ENCODE measurements around the gene DMD.

DNA sequence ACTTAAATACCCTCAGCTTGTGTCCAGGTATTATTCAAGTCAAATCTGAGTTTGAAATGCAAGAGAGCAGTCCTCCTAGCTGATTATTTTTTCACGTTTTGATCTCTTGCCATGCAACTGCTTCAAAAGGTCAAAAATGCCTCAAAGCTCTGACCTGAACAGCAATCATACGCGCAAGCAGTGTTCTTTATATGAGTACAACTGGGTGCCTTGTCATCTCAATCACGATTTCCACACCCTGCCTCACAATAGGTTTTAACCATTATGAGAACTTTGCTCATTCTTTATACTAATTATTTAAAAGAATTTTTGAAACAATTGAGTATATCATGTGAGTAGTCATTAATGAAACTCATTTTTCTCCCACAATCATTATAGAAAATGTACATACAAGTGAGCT is 649.1 kb downstream of the DMD start:
- TF ChIP-seq, protein P1, sequence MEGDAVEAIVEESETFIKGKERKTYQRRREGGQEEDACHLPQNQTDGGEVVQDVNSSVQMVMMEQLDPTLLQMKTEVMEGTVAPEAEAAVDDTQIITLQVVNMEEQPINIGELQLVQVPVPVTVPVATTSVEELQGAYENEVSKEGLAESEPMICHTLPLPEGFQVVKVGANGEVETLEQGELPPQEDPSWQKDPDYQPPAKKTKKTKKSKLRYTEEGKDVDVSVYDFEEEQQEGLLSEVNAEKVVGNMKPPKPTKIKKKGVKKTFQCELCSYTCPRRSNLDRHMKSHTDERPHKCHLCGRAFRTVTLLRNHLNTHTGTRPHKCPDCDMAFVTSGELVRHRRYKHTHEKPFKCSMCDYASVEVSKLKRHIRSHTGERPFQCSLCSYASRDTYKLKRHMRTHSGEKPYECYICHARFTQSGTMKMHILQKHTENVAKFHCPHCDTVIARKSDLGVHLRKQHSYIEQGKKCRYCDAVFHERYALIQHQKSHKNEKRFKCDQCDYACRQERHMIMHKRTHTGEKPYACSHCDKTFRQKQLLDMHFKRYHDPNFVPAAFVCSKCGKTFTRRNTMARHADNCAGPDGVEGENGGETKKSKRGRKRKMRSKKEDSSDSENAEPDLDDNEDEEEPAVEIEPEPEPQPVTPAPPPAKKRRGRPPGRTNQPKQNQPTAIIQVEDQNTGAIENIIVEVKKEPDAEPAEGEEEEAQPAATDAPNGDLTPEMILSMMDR (IDR thresholded peaks at IDR 0.05): no peak
- TF ChIP-seq RAD21 (conservative IDR thresholded peaks at IDR 0.05 in 1 of 2, IDR thresholded peaks at IDR 0.05 in 1 of 2) (no peak), RFX5 (IDR thresholded peaks at IDR 0.05) (no peak), RCOR1 (IDR thresholded peaks at IDR 0.05; ENCODE audit: low read depth, low read length) (no peak), MAZ (IDR thresholded peaks at IDR 0.05; ENCODE audit: borderline replicate concordance, low read depth, low read length) (no peak), ZNF302 (CRISPR knock-in tag; IDR thresholded peaks at IDR 0.05) (no peak), EP300 (IDR thresholded peaks at IDR 0.05) (no peak), POLR2AphosphoS2 (conservative IDR thresholded peaks at IDR 0.05; ENCODE audit: low read length) (no peak), HOXA7 (CRISPR knock-in tag; IDR thresholded peaks at IDR 0.05) (no peak)
- TF ChIP-seq, protein P2, sequence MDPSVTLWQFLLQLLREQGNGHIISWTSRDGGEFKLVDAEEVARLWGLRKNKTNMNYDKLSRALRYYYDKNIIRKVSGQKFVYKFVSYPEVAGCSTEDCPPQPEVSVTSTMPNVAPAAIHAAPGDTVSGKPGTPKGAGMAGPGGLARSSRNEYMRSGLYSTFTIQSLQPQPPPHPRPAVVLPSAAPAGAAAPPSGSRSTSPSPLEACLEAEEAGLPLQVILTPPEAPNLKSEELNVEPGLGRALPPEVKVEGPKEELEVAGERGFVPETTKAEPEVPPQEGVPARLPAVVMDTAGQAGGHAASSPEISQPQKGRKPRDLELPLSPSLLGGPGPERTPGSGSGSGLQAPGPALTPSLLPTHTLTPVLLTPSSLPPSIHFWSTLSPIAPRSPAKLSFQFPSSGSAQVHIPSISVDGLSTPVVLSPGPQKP (IDR thresholded peaks at IDR 0.05; ENCODE audit: low read depth, low read length): no peak

Data from A549 (cell line).